ENCODE results near the gene PHLDA3. TPM values are rescaled to one million over a fixed set of nuclear protein-coding genes. Genes with fewer than 3 reads are reported as not detected.
A peak's percentile ranks its signal among the peaks of the same experiment; 100 is the strongest.

The PHLDA3 gene
- total RNA-seq = 138 and 141 TPM in 2 replicates
- polyA plus RNA-seq = 25.9 and 26.5 TPM in 2 replicates
- 57.8 and 74.3 TPM in 2 replicates for polyA plus RNA-seq (2012)
- 18.9 and 32.3 TPM in 2 replicates for polyA minus RNA-seq (ENCODE audit: low replicate concordance)

- TF ChIP-seq, protein P1, sequence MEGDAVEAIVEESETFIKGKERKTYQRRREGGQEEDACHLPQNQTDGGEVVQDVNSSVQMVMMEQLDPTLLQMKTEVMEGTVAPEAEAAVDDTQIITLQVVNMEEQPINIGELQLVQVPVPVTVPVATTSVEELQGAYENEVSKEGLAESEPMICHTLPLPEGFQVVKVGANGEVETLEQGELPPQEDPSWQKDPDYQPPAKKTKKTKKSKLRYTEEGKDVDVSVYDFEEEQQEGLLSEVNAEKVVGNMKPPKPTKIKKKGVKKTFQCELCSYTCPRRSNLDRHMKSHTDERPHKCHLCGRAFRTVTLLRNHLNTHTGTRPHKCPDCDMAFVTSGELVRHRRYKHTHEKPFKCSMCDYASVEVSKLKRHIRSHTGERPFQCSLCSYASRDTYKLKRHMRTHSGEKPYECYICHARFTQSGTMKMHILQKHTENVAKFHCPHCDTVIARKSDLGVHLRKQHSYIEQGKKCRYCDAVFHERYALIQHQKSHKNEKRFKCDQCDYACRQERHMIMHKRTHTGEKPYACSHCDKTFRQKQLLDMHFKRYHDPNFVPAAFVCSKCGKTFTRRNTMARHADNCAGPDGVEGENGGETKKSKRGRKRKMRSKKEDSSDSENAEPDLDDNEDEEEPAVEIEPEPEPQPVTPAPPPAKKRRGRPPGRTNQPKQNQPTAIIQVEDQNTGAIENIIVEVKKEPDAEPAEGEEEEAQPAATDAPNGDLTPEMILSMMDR (conservative IDR thresholded peaks at IDR 0.05 in 1 of 2, IDR thresholded peaks at IDR 0.05 in 1 of 2; ENCODE audit: low read depth in 1 of 2, low read length in 2 of 2) = no peak
- no peak for TF ChIP-seq EZH2 (IDR thresholded peaks at IDR 0.05; ENCODE audit: low read length, missing control alignments)
- peak within 1 kb of the TSS; percentile 45 for H2AFZ ChIP-seq (ENCODE audit: low read length)
Observed at GRCh38 chr1:201468844-201469644, at the start of gene PHLDA3. Gene PHLDA3, minus strand, starts transcription at chr1:201469188. Its CDS starts 402 bp downstream, at chr1:201468786.

DNA sequence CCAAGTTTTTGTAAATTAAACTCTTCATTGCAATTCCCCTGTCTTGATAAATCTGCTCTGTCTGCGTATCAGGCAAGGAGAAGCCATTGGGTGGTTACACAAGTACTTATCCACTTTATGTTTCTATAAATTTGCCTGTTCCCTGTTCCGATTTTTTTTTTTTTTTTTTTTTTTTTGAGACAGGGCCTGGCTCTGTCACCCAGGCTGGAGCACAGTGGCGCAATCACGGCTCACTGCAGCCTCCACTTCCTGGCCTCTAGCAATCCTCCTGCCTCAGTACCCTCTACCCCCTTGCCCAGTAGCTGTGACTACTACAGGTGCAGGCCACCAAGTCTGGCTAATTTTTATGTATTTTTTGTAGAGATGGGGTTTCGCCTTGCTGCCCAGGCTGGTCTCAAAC, 49.1 kb upstream of the PHLDA3 start:
- H3K27ac ChIP-seq (ENCODE audit: insufficient read depth, low read length) = no peak overlapping the region
- DNase-seq (ENCODE audit: low read depth in 2 of 2) = no peak

More at GRCh38 chr1:201468844-201469644, at the start of gene PHLDA3:
- Histone ChIP-seq H3K4me3 (replicated peaks in 1 of 4; ENCODE audit: control extremely low read depth in 1 of 4, insufficient read depth in 1 of 4, low read depth in 3 of 4, low read length in 4 of 4) (peak within 1 kb of the TSS; percentile 78 to 97 (median 94)), H3K79me2 (ENCODE audit: control insufficient read depth, insufficient read depth, low read length) (peaks cover 39% of the 10 kb centered on the region), H3K27me3 (ENCODE audit: control insufficient read depth, insufficient read depth, low read length) (no peaks in the 10 kb centered on the region), H4K20me1 (ENCODE audit: control insufficient read depth, extremely low read depth, insufficient read depth, low read length) (no peaks in the 10 kb centered on the region), H3K4me2 (ENCODE audit: extremely low read depth, insufficient read depth, low read length) (peak within 1 kb of the TSS; percentile 78), H3K4me1 (ENCODE audit: control insufficient read depth, extremely low read depth, insufficient read depth, low read length) (peaks cover 14% of the 10 kb centered on the region), H3K9ac (ENCODE audit: insufficient read depth, low read length) (peak within 1 kb of the TSS; percentile 90), H3K36me3 (ENCODE audit: control insufficient read depth, insufficient read depth, low read length) (peaks cover 19% of the 10 kb centered on the region), H3K9me3 (ENCODE audit: control insufficient read depth, insufficient read depth, low read depth, low read length) (no peaks in the 10 kb centered on the region), H3K27ac (ENCODE audit: insufficient read depth, low read length) (peak within 1 kb of the TSS; percentile 83)
- peak; percentile 92 to 96 for DNase-seq (ENCODE audit: low read depth in 2 of 2)

GRCh38 chr1:201517631-201518030, 48.6 kb upstream of the PHLDA3 start:
- TF ChIP-seq, protein P1 (conservative IDR thresholded peaks at IDR 0.05 in 1 of 2, IDR thresholded peaks at IDR 0.05 in 1 of 2; ENCODE audit: low read depth in 1 of 2, low read length in 2 of 2) = no peak
- no peak for TF ChIP-seq EZH2 (IDR thresholded peaks at IDR 0.05; ENCODE audit: low read length, missing control alignments)

More for the DNA sequence above, 49.1 kb upstream of the PHLDA3 start:
- no peaks in the 10 kb centered on the region for H3K4me1 ChIP-seq (ENCODE audit: control insufficient read depth, extremely low read depth, insufficient read depth, low read length)
- no peaks in the 10 kb centered on the region for H3K36me3 ChIP-seq (ENCODE audit: control insufficient read depth, insufficient read depth, low read length)
- H3K9me3 ChIP-seq (ENCODE audit: control insufficient read depth, insufficient read depth, low read depth, low read length) = no peaks in the 10 kb centered on the region
- H3K4me2 ChIP-seq (ENCODE audit: extremely low read depth, insufficient read depth, low read length) = no peak overlapping the region
- H3K79me2 ChIP-seq (ENCODE audit: control insufficient read depth, insufficient read depth, low read length) = no peaks in the 10 kb centered on the region
- H3K9ac ChIP-seq (ENCODE audit: insufficient read depth, low read length) = no peak overlapping the region
- H3K27me3 ChIP-seq (ENCODE audit: control insufficient read depth, insufficient read depth, low read length) = no peaks in the 10 kb centered on the region
- H2AFZ ChIP-seq (ENCODE audit: low read length) = no peak overlapping the region
- TF ChIP-seq EZH2 (IDR thresholded peaks at IDR 0.05; ENCODE audit: low read length, missing control alignments) = no peak
- TF ChIP-seq, protein P1 (conservative IDR thresholded peaks at IDR 0.05 in 1 of 2, IDR thresholded peaks at IDR 0.05 in 1 of 2; ENCODE audit: low read depth in 1 of 2, low read length in 2 of 2) = no peak
- H3K4me3 ChIP-seq (replicated peaks in 1 of 4; ENCODE audit: control extremely low read depth in 1 of 4, insufficient read depth in 1 of 4, low read depth in 3 of 4, low read length in 4 of 4) = no peak overlapping the region
- H4K20me1 ChIP-seq (ENCODE audit: control insufficient read depth, extremely low read depth, insufficient read depth, low read length) = no peaks in the 10 kb centered on the region

More at GRCh38 chr1:201517631-201518030, 48.6 kb upstream of the PHLDA3 start:
- Histone ChIP-seq H3K4me3 (replicated peaks in 1 of 4; ENCODE audit: control extremely low read depth in 1 of 4, insufficient read depth in 1 of 4, low read depth in 3 of 4, low read length in 4 of 4) (no peak overlapping the region), H3K36me3 (ENCODE audit: control insufficient read depth, insufficient read depth, low read length) (no peaks in the 10 kb centered on the region), H3K4me2 (ENCODE audit: extremely low read depth, insufficient read depth, low read length) (no peak overlapping the region), H3K27me3 (ENCODE audit: control insufficient read depth, insufficient read depth, low read length) (no peaks in the 10 kb centered on the region), H2AFZ (ENCODE audit: low read length) (no peak overlapping the region), H3K4me1 (ENCODE audit: control insufficient read depth, extremely low read depth, insufficient read depth, low read length) (peaks cover 2% of the 10 kb centered on the region), H3K9ac (ENCODE audit: insufficient read depth, low read length) (no peak overlapping the region), H3K27ac (ENCODE audit: insufficient read depth, low read length) (no peak overlapping the region), H3K79me2 (ENCODE audit: control insufficient read depth, insufficient read depth, low read length) (no peaks in the 10 kb centered on the region), H3K9me3 (ENCODE audit: control insufficient read depth, insufficient read depth, low read depth, low read length) (no peaks in the 10 kb centered on the region), H4K20me1 (ENCODE audit: control insufficient read depth, extremely low read depth, insufficient read depth, low read length) (no peaks in the 10 kb centered on the region)
- peak in 1 of 2 donors; percentile 55 for DNase-seq (ENCODE audit: low read depth in 2 of 2)

Measured in fibroblast of lung (primary cell).